Peyer's patch (tissue), 4 donors: Measurements from ENCODE around the gene TRABD2A.

Experiments
- POLR2A ChIP-seq, 2 donors: fragments of 450-650 bp; IDR thresholded peaks; one replicate each; pipeline ENCODE4 v1.5.1; 2017; ENCODE audit warnings: antibody characterized with exemption in 2 of 2, mild to moderate bottlenecking in 2 of 2, moderate library complexity in 2 of 2
- TF ChIP-seq, protein P1 (sequence below), 6 experiments: fragments of 450-650 bp in 4 of 6; fragments of 200-600 bp in 2 of 6; sonication (generic) in 1 of 6; IDR thresholded peaks; one replicate each; pipeline ENCODE4 v1.5.1; 2017 to 2019; ENCODE audit warnings: antibody characterized with exemption in 6 of 6, mild to moderate bottlenecking in 3 of 6, moderate library complexity in 1 of 6

DNA sequence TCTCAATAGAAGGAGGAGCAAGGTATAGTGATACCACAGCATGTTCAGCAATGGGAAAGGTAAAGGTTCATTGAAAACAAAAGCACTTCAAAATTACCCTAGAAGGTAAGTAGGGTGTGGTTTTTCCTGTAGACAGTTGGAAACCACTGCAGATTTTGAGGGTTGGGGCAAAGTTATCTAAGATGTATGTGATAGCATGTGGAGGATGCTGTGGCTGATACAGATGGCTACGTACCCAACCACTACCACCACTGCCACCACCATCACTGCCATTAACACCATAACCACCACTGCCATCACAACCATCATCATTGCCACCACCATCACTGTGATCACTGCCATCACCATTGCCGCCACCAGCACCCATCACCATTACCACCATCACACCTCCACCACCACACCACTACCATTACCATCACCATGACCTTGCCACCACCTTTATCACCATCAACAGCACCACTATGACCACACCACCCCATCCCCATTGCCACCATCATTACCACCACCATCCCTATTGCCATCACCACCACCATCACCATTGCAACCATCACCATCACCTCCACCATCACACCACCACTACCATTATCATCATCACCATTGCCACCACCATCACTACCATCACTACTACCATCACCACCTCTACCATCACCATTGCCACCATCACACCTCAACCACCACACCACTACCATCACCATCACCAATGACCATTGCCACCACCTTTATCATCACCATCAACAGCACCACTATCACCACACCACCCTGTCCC lies 28.2 kb upstream of the TRABD2A start:
- TF ChIP-seq, protein P1, sequence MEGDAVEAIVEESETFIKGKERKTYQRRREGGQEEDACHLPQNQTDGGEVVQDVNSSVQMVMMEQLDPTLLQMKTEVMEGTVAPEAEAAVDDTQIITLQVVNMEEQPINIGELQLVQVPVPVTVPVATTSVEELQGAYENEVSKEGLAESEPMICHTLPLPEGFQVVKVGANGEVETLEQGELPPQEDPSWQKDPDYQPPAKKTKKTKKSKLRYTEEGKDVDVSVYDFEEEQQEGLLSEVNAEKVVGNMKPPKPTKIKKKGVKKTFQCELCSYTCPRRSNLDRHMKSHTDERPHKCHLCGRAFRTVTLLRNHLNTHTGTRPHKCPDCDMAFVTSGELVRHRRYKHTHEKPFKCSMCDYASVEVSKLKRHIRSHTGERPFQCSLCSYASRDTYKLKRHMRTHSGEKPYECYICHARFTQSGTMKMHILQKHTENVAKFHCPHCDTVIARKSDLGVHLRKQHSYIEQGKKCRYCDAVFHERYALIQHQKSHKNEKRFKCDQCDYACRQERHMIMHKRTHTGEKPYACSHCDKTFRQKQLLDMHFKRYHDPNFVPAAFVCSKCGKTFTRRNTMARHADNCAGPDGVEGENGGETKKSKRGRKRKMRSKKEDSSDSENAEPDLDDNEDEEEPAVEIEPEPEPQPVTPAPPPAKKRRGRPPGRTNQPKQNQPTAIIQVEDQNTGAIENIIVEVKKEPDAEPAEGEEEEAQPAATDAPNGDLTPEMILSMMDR (IDR thresholded peaks at IDR 0.05), result no peak
- no peak for TF ChIP-seq POLR2A (IDR thresholded peaks at IDR 0.05)
